K562 (cell line): ENCODE measurements around the gene WEE1. TPM values are rescaled to one million over a fixed set of nuclear protein-coding genes. Genes with fewer than 3 reads are reported as not detected.

Source experiments
- ATF3 ChIP-seq, 2 experiments: fragments of 450-650 bp in 1 of 2; sonication (generic) in 1 of 2; formaldehyde crosslinking in 1 of 2; IDR thresholded peaks in 1 of 2; conservative IDR thresholded peaks in 1 of 2; 2 replicates each; pipeline versions ENCODE4 v1.6.1 to v1.8.1; 2016 to 2023; ENCODE audit warnings: mild to moderate bottlenecking in 2 of 2, moderate library complexity in 2 of 2, inconsistent platforms in 1 of 2, missing genetic modification reagents in 1 of 2
- BRF2 ChIP-seq: IDR thresholded peaks from 3 replicates; pipeline ENCODE4 v1.6.1; 2011; ENCODE audit warnings: borderline replicate concordance, mild to moderate bottlenecking; ENCODE audit not compliant: insufficient read length, insufficient read depth
- CBX1 ChIP-seq: sonication (generic); IDR thresholded peaks from 2 replicates; pipeline ENCODE4 v1.6.1; 2016; ENCODE audit warnings: antibody characterized with exemption, low read depth, mild to moderate bottlenecking
- DACH1 ChIP-seq: fragments of 450-650 bp; IDR thresholded peaks from 2 replicates; pipeline ENCODE4 v1.6.1; 2018; ENCODE audit not compliant: partially characterized antibody
- EP300 ChIP-seq: IDR thresholded peaks from 2 replicates; pipeline ENCODE4 v1.6.1; 2012; ENCODE audit warnings: low read length, improper control_type of control experiment
- EZH2 ChIP-seq: IDR thresholded peaks from 2 replicates; pipeline ENCODE4 v1.6.1; 2012; ENCODE audit warnings: low read depth, mild to moderate bottlenecking, inconsistent platforms, low read length, borderline replicate concordance
- KLF16 ChIP-seq: IDR thresholded peaks from 2 replicates; pipeline ENCODE4 v1.6.1; 2016; ENCODE audit warnings: antibody characterized with exemption
- MAFG ChIP-seq: fragments of 450-650 bp; conservative IDR thresholded peaks from 2 replicates; pipeline ENCODE4 v1.6.1; 2016; ENCODE audit warnings: missing genetic modification characterization, missing compliant biosample characterization
- MAFK ChIP-seq: IDR thresholded peaks from 2 replicates; pipeline ENCODE4 v1.6.1; 2011; ENCODE audit warnings: low read length, improper control_type of control experiment
- MITF ChIP-seq: IDR thresholded peaks from 2 replicates; pipeline ENCODE4 v1.6.1; 2014; ENCODE audit warnings: antibody characterized with exemption
- MYC ChIP-seq, 2 experiments: fragments of 250-450 bp in 1 of 2; sonication (Bioruptor Pico) in 1 of 2; IDR thresholded peaks; 2 replicates each; pipeline versions ENCODE4 v1.5.1 to v1.6.1; 2012 to 2021; ENCODE audit warnings: low read depth in 2 of 2, borderline replicate concordance in 1 of 2, improper control_type of control experiment in 1 of 2, low read length in 1 of 2, mild to moderate bottlenecking in 1 of 2, moderate library complexity in 1 of 2
- PRDM10 ChIP-seq: fragments of 450-650 bp; IDR thresholded peaks from 2 replicates; pipeline ENCODE4 v1.6.1; 2018; ENCODE audit not compliant: partially characterized antibody
- RBM25 ChIP-seq: fragments of 200-400 bp; formaldehyde crosslinking; IDR thresholded peaks from 2 replicates; pipeline ENCODE4 v1.6.1; 2018; ENCODE audit warnings: low read length, low read depth, moderate library complexity; ENCODE audit not compliant: severe bottlenecking
- ZBED1 ChIP-seq: IDR thresholded peaks from 2 replicates; pipeline ENCODE4 v1.6.1; 2014
- ZNF592 ChIP-seq: fragments of 450-650 bp; IDR thresholded peaks from 2 replicates; pipeline ENCODE4 v1.6.1; 2017; ENCODE audit warnings: antibody characterized with exemption, mild to moderate bottlenecking
- polyA plus RNA-seq, 8 experiments: library from polyadenylated mRNA; depleted of rRNA in 4 of 8; stranded (reverse) in 5 of 8; unstranded in 3 of 8; fragments of >200 nt; fragmentation: Nextera tagmentation in 2 of 8; fragmentation: Illumina TruSeq in 1 of 8; extraction: Ambion mirVana in 2 of 8; extraction: Trizol in 1 of 8; gene quantifications; 2 replicates each; pipeline versions ENCODE4 v1.2.1 to v1.2.3, GENCODE V29; 2011 to 2014; ENCODE audit warnings: inconsistent platforms in 1 of 8, missing spikeins in 1 of 8
- total RNA-seq, 7 experiments: library from RNA; depleted of rRNA in 6 of 7; stranded (reverse); fragments of >200 nt in 6 of 7; fragmentation: Illumina TruSeq in 2 of 7; extraction: Trizol in 2 of 7; gene quantifications; 2 replicates each; pipeline versions ENCODE4 v1.2.1 to v1.2.3, GENCODE V29; 2011 to 2021; ENCODE audit warnings: low replicate concordance in 1 of 7

Gene WEE1
- total and polyA plus RNA-seq, 9 of the 15 experiments (the other 6 are each of a cell fraction or from before 2014, with no cell fraction given): 21.9 to 99.0 (median 67.4) TPM

- TF ChIP-seq ATF3 (IDR thresholded peaks at IDR 0.05) (no peak), ATF3 (CRISPR knock-in tag; conservative IDR thresholded peaks at IDR 0.05) (peak; percentile 64; the same call in 1 of the 2 replicates), KLF16 (peak; percentile 53; the same call in 1 of the 2 replicates), MAFG (tag) (no peak), EP300 (peak; percentile 32; the same call in 1 of the 2 replicates), MAFK (0 out of 2 replicates have a peak, but pooled peaks have one; percentile 3), ZNF592 (0 out of 2 replicates have a peak, but pooled peaks have one; percentile 40), MYC (IDR thresholded peaks at IDR 0.05; ENCODE audit: low read depth, low read length) (peak; percentile 53; the same call in 1 of the 2 replicates), MYC (CRISPR knock-in tag; IDR thresholded peaks at IDR 0.05; ENCODE audit: borderline replicate concordance, low read depth) (no peak), DACH1 (no peak), ZBED1 (no peak), BRF2 (no peak), CBX1 (peak; percentile 52; the same call in 1 of the 2 replicates), EZH2 (no peak), MITF (no peak), RBM25 (no peak), PRDM10 (no peak)
These were observed 38.2 kb upstream of the WEE1 start (continued) for GRCh38 chr11:9535189-9535781.
